Right lung (tissue), 5 donors: ENCODE measurements around the gene DNM2. TPM values are rescaled to one million over a fixed set of nuclear protein-coding genes. Genes with fewer than 3 reads are reported as not detected.
"Not testable (repeated sequence)": the region's sequence is repeated elsewhere in the genome, so short reads cannot be mapped to it uniquely, and the experiment has no call there.

Experiments used
- DNase-seq, 2 donors: peaks; one replicate each; pipeline ENCODE4 v3.0.0-alpha.2; 2013
- polyA plus RNA-seq, 5 donors: library from polyadenylated mRNA; unstranded; fragments of 120-200 nt; gene quantifications; one replicate each; pipeline versions ENCODE4 v1.2.1 to v1.2.3, GENCODE V29; 2013; ENCODE audit warnings: inconsistent platforms in 1 of 5, low replicate concordance in 1 of 5; ENCODE audit not compliant: insufficient read length in 5 of 5, insufficient read depth in 1 of 5

The DNM2 gene
- polyA plus RNA-seq, 5 donors: 78.1 to 110 (median 98.8) TPM

GRCh38 chr19:10723591-10723990, 5.7 kb downstream of the DNM2 start:
- no peak for DNase-seq

- DNase-seq: no peak
These were observed 6.7 kb downstream of the DNM2 start for GRCh38 chr19:10724573-10725071.

DNA sequence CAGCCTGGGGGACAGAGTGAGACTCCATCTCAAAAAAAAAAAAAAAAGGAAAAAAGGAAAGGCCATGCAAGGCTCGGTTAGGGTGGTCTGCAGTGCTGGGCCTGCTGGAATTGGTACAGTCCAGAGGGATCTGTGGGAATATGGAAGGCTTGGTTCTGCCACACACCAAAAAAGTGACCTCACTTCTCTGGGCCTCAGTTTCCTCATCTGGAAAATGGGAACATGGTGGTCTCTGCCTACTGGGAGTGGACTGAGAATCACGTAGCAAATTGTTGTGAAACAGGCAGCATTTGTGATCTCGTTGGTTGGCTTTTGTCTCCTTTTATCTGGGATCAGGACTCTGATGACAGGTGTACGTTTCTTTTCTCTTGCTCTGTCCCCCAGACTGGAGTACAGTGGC, 7.5 kb downstream of the DNM2 start:
- no peak for DNase-seq

DNA sequence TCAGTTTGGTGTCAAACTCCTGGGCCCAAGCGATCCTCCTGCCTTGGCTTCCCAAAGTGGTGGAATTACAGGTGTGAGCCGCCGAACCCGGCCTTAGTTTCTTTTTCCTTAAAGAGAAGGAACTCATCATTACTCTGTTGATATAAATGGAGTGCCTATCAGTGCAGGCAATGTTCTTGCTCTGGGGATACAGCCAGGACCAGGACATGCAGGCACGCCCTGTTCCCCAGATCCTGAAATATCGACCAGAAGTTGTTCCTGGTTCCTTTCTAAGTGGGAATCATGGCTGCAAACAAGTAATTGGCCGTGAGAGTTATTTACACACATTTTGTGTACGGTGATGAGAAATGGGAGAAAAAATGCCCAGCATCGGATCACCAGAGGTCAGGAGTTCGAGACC, 8.4 kb downstream of the DNM2 start:
- no peak for DNase-seq

- DNase-seq: no peak
These were observed 9.9 kb downstream of the DNM2 start for GRCh38 chr19:10727685-10728201.

- DNase-seq: no peak
These were observed 11.5 kb downstream of the DNM2 start for GRCh38 chr19:10729411-10729810.

- DNase-seq: no peak
These were observed 13.1 kb downstream of the DNM2 start for GRCh38 chr19:10730932-10731331.

- no peak for DNase-seq
These were observed 17.9 kb downstream of the DNM2 start for GRCh38 chr19:10735741-10736140.

- no peak for DNase-seq
These were observed 18.3 kb downstream of the DNM2 start for GRCh38 chr19:10736189-10736588.

- no peak for DNase-seq
These were observed 19.2 kb downstream of the DNM2 start for GRCh38 chr19:10736916-10737551.

DNA sequence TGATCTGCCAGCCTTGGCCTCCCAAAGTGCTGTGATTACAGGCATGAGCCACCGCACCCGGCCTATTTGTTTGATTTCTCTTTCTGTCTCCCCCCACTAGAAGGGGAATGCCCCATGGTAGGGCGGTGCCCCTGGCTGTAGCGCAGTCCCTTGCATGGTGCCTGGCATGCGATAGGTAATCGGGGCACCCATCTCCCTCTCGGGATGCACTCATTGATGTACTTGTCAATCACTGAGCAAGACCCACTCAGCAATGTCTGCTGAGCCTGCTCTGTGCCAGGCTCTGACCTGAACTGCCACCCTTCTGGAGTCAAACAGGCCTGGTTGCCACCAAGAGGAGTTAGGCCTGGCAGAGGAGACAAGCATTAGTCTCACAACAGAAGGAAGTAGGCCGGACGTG, 19.8 kb downstream of the DNM2 start:
- no peak for DNase-seq

- DNase-seq: no peak
These were observed 22.9 kb downstream of the DNM2 start for GRCh38 chr19:10740798-10741197.

DNA sequence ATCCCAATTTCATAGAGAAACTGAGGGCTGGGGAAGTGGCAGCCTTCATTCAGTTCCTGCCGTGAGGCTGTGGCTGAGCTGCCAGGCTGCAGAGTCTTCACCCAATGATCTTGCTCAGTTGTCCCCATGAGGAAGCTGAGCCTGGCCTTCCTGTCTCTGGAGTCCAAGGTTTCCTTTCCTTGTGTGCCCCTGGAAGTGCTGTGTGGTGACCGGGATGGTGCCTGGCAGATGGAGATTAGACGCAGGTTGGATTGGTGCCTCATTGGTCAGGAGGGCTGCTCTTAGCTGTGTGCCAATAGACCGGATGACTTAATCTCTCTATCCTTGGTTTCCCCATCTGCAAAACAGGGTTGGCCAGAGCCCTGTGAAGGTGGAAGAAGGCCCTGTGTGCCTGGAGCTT, 24.6 kb downstream of the DNM2 start:
- DNase-seq: no peak

DNA sequence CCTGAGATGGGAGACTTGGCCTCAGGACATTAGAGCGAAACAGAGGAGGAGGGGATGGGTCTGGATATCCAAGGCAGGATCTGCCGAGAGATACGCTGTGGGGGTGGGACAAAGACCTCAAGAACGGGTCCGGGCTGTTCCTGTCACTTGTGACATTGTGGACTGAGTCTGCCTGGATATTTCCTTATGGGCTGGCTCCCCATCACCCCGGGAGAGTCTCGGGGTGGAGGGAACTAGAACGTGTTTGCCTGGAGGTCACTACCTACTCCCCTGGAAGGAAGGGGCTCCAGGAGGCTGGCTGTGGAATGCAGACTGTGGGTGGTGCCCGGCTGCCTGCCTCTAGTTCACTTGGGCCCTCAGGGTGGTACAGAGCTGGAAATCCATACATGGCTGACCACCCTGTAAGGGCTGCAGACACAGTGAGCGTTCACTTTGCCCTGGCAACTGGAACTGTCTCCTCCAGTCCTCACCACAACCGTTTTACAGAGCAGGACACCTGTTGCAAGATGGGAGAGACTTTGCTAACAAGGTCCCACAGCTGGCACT, 26.4 kb downstream of the DNM2 start:
- DNase-seq: no peak

- DNase-seq: no peak
These were observed 27.0 kb downstream of the DNM2 start for GRCh38 chr19:10744801-10745293.

GRCh38 chr19:10746437-10746836, 28.6 kb downstream of the DNM2 start:
- DNase-seq: not testable (repeated sequence)

GRCh38 chr19:10747271-10747670, 29.4 kb downstream of the DNM2 start:
- DNase-seq: no peak

DNA sequence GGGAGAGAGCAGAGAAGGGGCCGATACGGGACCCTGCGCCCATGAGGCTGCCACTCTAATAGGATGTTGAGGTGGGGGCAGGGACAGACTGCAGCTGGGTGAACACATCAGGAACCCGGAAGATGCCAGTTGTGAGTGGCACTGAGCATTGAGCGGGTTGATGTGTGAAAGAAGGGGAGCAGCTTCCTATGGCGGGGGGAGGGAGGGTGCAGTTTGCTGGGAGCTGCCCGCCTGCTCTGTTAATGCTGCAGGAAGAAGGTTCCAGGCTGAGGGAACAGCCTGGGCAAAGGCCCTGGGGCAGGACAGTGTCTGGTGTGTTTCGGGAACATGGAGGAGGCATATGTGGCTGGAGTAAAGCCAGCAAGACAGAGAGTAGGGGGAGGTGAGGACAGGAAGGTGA, 29.8 kb downstream of the DNM2 start:
- DNase-seq: no peak

DNA sequence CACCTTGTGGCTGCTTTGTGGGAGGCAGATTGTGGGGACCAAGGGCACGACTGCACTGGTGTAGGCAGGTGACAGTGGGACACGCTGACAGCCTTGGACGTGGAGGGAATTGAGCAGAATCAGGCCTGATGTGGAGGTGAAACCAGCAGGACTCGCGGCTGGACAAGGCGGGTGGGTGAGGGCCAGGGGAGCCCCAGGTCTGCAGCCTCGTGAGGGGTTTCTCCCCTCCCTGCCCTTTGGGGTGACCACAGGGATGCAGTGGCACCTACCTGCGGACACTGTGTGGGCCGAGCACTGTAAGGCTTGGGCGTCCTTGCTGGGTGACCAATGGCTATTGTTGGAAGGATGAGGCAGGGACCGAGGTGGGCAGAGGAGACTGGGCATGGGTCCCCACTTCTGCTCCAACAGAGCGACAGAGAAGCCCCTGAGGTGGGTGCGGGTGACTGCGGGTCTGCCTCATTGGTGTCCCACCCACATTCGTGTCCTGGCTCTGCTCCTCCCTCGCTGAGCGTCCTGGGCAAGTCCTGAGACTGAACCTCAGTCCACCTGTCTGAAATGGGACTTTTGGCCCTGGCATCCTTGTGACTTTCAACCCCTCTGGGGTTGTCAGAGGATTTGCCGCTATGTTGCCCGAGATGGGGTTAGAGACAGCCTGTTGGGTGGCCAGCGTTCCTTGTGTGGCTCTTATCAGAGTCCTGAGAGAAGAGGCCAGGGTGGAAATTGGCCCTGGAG, 30.5 kb downstream of the DNM2 start:
- DNase-seq: no peak

DNA sequence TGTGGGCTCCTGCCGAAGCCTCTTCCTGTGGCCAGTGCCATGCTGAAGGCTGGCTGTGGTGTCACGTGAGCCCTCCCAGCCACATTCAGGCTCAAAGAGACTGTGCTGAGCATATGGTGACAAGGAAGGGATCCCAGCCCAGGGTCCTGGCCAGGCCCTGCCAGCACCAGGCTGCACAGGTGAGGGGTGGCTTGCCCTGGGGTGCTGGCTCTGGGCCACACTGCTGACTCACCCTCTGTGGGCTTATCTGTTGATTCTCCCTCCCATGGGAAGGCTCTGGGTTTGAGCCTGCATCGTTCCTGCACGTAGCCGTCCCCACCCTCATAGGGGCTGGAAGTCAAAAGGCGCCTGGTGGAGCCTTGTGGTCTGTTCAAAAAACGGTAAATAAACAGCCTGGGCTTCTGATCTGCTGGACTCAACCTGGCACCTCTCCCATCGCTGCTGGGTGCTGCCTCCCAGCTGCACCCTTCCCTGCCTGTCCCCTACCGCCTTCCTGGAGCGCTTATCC, 31.1 kb downstream of the DNM2 start:
- DNase-seq: no peak

GRCh38 chr19:10749435-10750384, 31.8 kb downstream of the DNM2 start:
- DNase-seq: no peak
